OCI-LY7 (cell line): Measurements from ENCODE around the gene CEBPG.

Source experiments
- CTCF ChIP-seq: fragments of 200-600 bp; sonication (generic); conservative IDR thresholded peaks from 2 replicates; pipeline ENCODE4 v1.5.1; 2014; ENCODE audit warnings: mild to moderate bottlenecking, antibody characterized with exemption, low read length, moderate library complexity, mixed read lengths
- EZH2phosphoT487 ChIP-seq: fragments of 200-600 bp; sonication (generic); IDR thresholded peaks from 2 replicates; pipeline ENCODE4 v1.6.1; 2018; ENCODE audit warnings: low read depth, borderline replicate concordance, mild to moderate bottlenecking, mixed run types, antibody characterized with exemption, low read length, moderate library complexity, mixed read lengths

GRCh38 chr19:33374236-33374714 lies 766 bp downstream of the CEBPG start:
- TF ChIP-seq CTCF (peak; percentile 37; the same call in 1 of the 2 replicates), EZH2phosphoT487 (no peak)
